Spinal cord (tissue), 10 donors: ENCODE data around the gene PTGES2. TPM values are rescaled to one million over a fixed set of nuclear protein-coding genes. Genes with fewer than 3 reads are reported as not detected.

ENCODE experiments used
- DNase-seq, 6 donors: peaks; one replicate each; pipeline versions ENCODE4 v3.0.0 to v3.0.0-alpha.2; 2013 to 2015; ENCODE audit warnings: low spot score in 6 of 6, low read depth in 4 of 6
- H3K27ac ChIP-seq: one replicate; pipeline ENCODE4 v1.5.1; 2013; ENCODE audit warnings: low read depth, low read length, control low read depth
- H3K27me3 ChIP-seq: one replicate; pipeline ENCODE4 v1.6.1; 2013; ENCODE audit warnings: low read length; ENCODE audit not compliant: control insufficient read depth, insufficient read depth
- H3K36me3 ChIP-seq: one replicate; pipeline ENCODE4 v1.6.1; 2013; ENCODE audit warnings: low read length; ENCODE audit not compliant: control insufficient read depth, insufficient read depth
- H3K4me1 ChIP-seq: one replicate; pipeline ENCODE4 v1.6.1; 2013; ENCODE audit warnings: low read length; ENCODE audit not compliant: control insufficient read depth, insufficient read depth
- H3K4me3 ChIP-seq: one replicate; pipeline ENCODE4 v1.5.1; 2013; ENCODE audit warnings: low read depth, low read length, control low read depth
- H3K9me3 ChIP-seq: one replicate; pipeline ENCODE4 v1.6.1; 2013; ENCODE audit warnings: low read length; ENCODE audit not compliant: control insufficient read depth, insufficient read depth
- WGBS: methylation state at CpG from one replicate; pipeline ENCODE4 v1.1.5; 2013; ENCODE audit warnings: missing lambda C conversion rate; ENCODE audit not compliant: insufficient coverage; 5-methylcytosine and 5-hydroxymethylcytosine counted together
- polyA plus RNA-seq, 2 donors: library from polyadenylated mRNA; unstranded; fragments of 120-200 nt; gene quantifications; one replicate each; pipeline ENCODE4 v1.2.1, GENCODE V29; 2013; ENCODE audit not compliant: insufficient read length in 2 of 2
- total RNA-seq, 2 donors: library from RNA; depleted of rRNA in 1 of 2; stranded (reverse); fragments of 120-200 nt in 1 of 2; fragments of >200 nt in 1 of 2; gene quantifications; one replicate each; pipeline versions ENCODE4 v1.2.3 to v1.2.4, GENCODE V29; 2013 to 2014
- donor health status: healthy.

The PTGES2 gene
- total and polyA plus RNA-seq, 4 donors = 39.1 to 88.9 (median 62.9) TPM

DNA sequence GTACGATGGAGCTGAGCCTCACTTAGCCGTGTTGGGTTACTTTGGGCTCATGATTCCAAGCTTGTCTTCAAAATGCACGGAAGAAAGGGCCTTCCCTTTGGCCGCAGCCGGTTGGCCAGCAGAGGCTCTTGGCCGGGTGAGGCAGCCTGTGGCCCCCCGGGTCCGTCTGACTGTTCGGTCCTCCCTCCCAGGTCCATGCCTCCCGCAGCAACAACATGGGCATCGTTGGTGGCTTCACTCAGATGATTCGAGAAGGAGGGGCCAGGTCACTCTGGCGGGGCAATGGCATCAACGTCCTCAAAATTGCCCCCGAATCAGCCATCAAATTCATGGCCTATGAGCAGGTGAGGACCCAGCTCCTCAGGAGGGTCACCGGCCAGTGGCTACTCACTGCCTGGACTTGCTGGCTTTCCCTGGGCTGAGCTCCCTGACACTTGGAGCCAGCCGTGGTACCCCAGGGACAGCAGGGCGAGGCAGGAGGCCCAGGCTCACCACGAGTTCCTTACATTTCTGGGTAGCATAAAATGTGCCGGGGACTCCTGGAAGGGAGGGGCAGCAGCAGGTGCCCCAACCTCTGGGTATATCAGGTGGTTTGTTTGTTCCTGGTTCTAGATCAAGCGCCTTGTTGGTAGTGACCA is 21.9 kb downstream of the PTGES2 start:
- Histone ChIP-seq H3K36me3 (peaks cover 92% of the 10 kb centered on the region), H3K4me1 (peaks cover 41% of the 10 kb centered on the region), H3K27me3 (no peaks in the 10 kb centered on the region), H3K9me3 (no peaks in the 10 kb centered on the region), H3K4me3 (no peak overlapping the region), H3K27ac (no peak overlapping the region)
- 89% methylated on average over 21 of the region's 21 CpGs for WGBS
- no peak for DNase-seq

DNA sequence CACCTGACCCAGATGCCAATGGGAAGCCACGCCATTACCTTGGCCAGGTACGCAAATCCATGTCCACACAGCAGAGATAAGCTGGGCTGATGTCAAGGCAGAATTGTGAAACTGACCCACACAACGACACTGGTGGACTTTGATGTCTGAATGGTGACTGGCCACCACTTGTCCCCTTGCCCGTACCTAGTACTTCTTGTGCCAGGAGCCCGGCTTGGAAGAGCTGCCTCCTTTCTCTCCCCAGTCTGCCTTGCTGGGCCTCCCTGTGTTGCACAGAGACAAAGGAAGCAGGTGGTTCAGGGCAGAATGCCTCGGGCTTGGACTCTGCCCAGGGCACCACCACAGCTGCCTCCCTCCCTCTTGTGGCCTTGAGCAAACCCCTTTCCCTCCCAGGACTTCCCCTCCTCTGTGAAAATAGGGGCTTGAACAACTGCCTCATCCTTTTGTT is 23.3 kb downstream of the PTGES2 start:
- WGBS = 48% methylated on average over 6 of the region's 6 CpGs
- no peak overlapping the region for H3K27ac ChIP-seq

GRCh38 chr9:128103589-128103962 is 24.0 kb downstream of the PTGES2 start:
- H3K9me3 ChIP-seq = no peaks in the 10 kb centered on the region
- no peak for DNase-seq
- no peaks in the 10 kb centered on the region for H3K27me3 ChIP-seq
- 72% methylated on average over 8 of the region's 8 CpGs for WGBS
- no peak overlapping the region for H3K4me3 ChIP-seq
- peaks cover 59% of the 10 kb centered on the region for H3K4me1 ChIP-seq
- peaks cover 93% of the 10 kb centered on the region for H3K36me3 ChIP-seq
- no peak overlapping the region for H3K27ac ChIP-seq

More for the DNA sequence above, 23.3 kb downstream of the PTGES2 start:
- no peaks in the 10 kb centered on the region for H3K9me3 ChIP-seq
- peaks cover 56% of the 10 kb centered on the region for H3K4me1 ChIP-seq
- no peaks in the 10 kb centered on the region for H3K27me3 ChIP-seq
- peak in 1 of 6 donors; percentile 58 for DNase-seq
- H3K4me3 ChIP-seq = no peak overlapping the region
- peaks cover 94% of the 10 kb centered on the region for H3K36me3 ChIP-seq

- H3K9me3 ChIP-seq = no peaks in the 10 kb centered on the region
- 89% methylated on average over 22 of the region's 23 CpGs for WGBS
- H3K4me1 ChIP-seq = peaks cover 60% of the 10 kb centered on the region
- DNase-seq = no peak
- no peak overlapping the region for H3K27ac ChIP-seq
- peaks cover 87% of the 10 kb centered on the region for H3K36me3 ChIP-seq
- no peak overlapping the region for H3K4me3 ChIP-seq
- H3K27me3 ChIP-seq = no peaks in the 10 kb centered on the region
Observed at GRCh38 chr9:128102861-128103588, 24.5 kb downstream of the PTGES2 start.

GRCh38 chr9:128102196-128102595 is 25.3 kb downstream of the PTGES2 start:
- H3K27ac ChIP-seq = no peak overlapping the region

DNA sequence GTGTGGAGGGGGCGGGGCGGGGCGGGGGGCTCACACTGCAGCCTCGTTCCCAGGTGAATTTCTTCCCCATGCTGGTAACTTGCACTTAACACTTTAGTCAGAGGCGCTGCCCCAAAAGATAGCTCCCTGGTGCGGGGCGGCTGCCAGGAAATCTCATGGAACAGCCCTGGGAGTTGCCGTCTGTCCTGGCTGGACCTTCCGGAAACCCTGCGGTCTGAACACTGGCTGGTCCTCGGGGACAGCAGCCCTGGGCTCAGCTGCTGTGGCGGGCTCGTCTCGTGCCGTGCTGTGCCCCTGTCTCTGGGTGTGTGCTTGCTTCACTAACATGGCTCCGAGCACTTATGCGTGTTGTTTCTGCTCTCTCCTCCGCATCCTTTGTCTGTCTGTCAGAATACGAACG is 25.8 kb downstream of the PTGES2 start:
- H3K4me3 ChIP-seq = no peak overlapping the region
- peaks cover 79% of the 10 kb centered on the region for H3K36me3 ChIP-seq
- no peaks in the 10 kb centered on the region for H3K9me3 ChIP-seq
- no peaks in the 10 kb centered on the region for H3K27me3 ChIP-seq
- H3K27ac ChIP-seq = no peak overlapping the region
- peaks cover 69% of the 10 kb centered on the region for H3K4me1 ChIP-seq
- WGBS = 79% methylated on average over 20 of the region's 20 CpGs
- no peak for DNase-seq

More at GRCh38 chr9:128102196-128102595, 25.3 kb downstream of the PTGES2 start:
- no peak for DNase-seq
- Histone ChIP-seq H3K9me3 (no peaks in the 10 kb centered on the region), H3K4me3 (no peak overlapping the region), H3K27me3 (no peaks in the 10 kb centered on the region), H3K4me1 (peaks cover 66% of the 10 kb centered on the region), H3K36me3 (peaks cover 84% of the 10 kb centered on the region)
- 66% methylated on average over 12 of the region's 13 CpGs for WGBS

DNA sequence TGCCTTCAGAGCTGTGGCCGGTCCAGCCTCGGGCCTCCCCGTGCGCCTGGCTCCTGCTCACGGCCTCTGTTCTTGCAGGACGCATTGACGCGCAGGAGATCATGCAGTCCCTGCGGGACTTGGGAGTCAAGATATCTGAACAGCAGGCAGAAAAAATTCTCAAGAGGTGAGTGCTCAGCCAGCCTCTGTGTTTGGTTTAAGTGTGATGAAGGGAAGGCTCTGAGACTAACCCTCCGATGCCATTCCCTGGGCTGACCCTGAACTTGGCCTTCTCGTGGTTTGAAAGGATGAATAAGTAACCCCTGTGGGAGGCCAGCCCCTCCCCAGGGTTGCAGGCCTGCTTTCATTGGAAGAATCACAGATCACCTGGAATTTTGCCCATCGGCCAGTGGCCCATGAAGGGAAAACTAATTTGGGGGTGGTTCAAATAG is 26.3 kb downstream of the PTGES2 start:
- Histone ChIP-seq H3K9me3 (no peaks in the 10 kb centered on the region), H3K27me3 (no peaks in the 10 kb centered on the region), H3K36me3 (peaks cover 75% of the 10 kb centered on the region), H3K27ac (no peak overlapping the region), H3K4me3 (no peak overlapping the region), H3K4me1 (peaks cover 69% of the 10 kb centered on the region)
- 84% methylated on average over 12 of the region's 12 CpGs for WGBS
- DNase-seq = no peak

DNA sequence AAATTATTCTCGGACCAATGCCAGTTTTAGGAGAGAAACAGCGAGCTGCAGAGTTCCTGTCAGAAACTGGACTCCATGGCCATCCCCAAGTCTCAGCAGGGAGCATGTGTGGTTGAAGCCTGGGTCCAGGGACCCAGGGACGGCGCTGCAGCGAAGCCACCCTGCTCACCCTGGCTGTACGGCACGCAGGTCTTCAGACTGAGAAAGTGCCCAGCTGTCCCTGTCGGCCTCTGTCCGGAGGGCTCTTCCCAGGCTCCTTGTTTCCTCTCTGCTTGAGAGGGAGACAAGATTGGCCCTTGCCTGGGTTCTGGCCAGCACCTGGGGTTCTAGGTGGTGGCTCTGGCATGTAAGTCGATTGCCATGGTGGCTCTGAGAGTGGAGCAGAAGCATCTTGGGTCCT is 26.9 kb downstream of the PTGES2 start:
- Histone ChIP-seq H3K9me3 (no peaks in the 10 kb centered on the region), H3K27ac (peak overlapping the region; percentile 97), H3K4me3 (no peak overlapping the region), H3K36me3 (peaks cover 68% of the 10 kb centered on the region), H3K4me1 (peaks cover 70% of the 10 kb centered on the region), H3K27me3 (no peaks in the 10 kb centered on the region)
- DNase-seq = no peak
- WGBS = 73% methylated on average over 10 of the region's 10 CpGs

DNA sequence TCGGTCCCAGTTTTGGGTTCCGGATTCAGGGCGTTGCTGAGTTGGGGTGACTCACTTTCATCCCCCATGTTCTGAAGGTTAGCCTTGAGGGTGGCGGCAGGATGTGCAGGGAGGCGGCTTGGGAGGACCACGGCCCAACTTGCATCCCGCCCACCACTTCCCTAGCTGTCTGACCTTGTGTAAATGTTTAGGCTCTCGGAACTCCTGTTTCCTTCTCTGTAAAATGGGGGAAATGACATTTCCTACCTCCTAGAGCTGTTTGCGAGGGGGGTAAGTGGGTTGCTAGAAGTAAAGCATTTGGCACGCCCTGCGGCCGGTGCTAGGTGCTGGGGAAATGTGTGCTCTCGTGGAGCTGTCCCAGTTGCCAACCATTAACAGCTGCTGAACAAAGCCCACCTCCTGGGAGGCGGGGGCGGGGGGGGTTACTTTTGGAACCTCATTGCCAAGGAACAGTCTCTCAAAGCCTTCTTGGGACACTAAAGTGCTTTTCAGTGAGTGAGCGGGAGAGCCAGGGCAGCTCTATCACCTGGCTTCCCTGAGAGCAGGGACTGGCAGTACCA is 27.5 kb downstream of the PTGES2 start:
- Histone ChIP-seq H3K4me3 (no peak overlapping the region), H3K27me3 (no peaks in the 10 kb centered on the region), H3K4me1 (peaks cover 75% of the 10 kb centered on the region), H3K9me3 (no peaks in the 10 kb centered on the region), H3K36me3 (peaks cover 67% of the 10 kb centered on the region), H3K27ac (peak overlapping the region; percentile 97)
- peak in 1 of 6 donors; percentile 51 for DNase-seq
- 45% methylated on average over 5 of the region's 16 CpGs for WGBS
